GDM1 (cell line): ENCODE results near the gene PTPRO.

Experiments
- DNase-seq: peaks from one replicate; lab custom pipeline; 2025; lab: John Stamatoyannopoulos, UW

Gene PTPRO

GRCh38 chr12:15322164-15323061 lies at the start of gene PTPRO:
Gene PTPRO, plus strand, starts transcription at chr12:15322508.
- no peak for DNase-seq

- DNase-seq = no peak
Measured at GRCh38 chr12:15273896-15274295, 48.4 kb upstream of the PTPRO start.

- DNase-seq = no peak
Measured at GRCh38 chr12:15274561-15274967, 47.7 kb upstream of the PTPRO start.

- DNase-seq = no peak
Measured at GRCh38 chr12:15276088-15276698, 46.1 kb upstream of the PTPRO start.

GRCh38 chr12:15278816-15279658 lies 43.3 kb upstream of the PTPRO start:
- DNase-seq = no peak

- DNase-seq = no peak
Measured at GRCh38 chr12:15280930-15281329, 41.4 kb upstream of the PTPRO start.

GRCh38 chr12:15289192-15289591 lies 33.1 kb upstream of the PTPRO start:
- DNase-seq = no peak

- DNase-seq = no peak
Measured at GRCh38 chr12:15293731-15294130, 28.6 kb upstream of the PTPRO start.

- DNase-seq = no peak
Measured at GRCh38 chr12:15299947-15300346, 22.4 kb upstream of the PTPRO start.

- DNase-seq = no peak
Measured at GRCh38 chr12:15304296-15304695, 18.0 kb upstream of the PTPRO start.

- no peak for DNase-seq
Measured at GRCh38 chr12:15306605-15307004, 15.7 kb upstream of the PTPRO start.

- DNase-seq = no peak
Measured at GRCh38 chr12:15307079-15307478, 15.2 kb upstream of the PTPRO start.

- no peak for DNase-seq
Measured at GRCh38 chr12:15318841-15319240, 3.5 kb upstream of the PTPRO start.

- DNase-seq = no peak
Measured at GRCh38 chr12:15320881-15321280, 1.4 kb upstream of the PTPRO start.

- DNase-seq = no peak
Measured at GRCh38 chr12:15323480-15323879, 1.2 kb downstream of the PTPRO start.

GRCh38 chr12:15329891-15330290 lies 7.6 kb downstream of the PTPRO start:
- no peak for DNase-seq

GRCh38 chr12:15334225-15334624 lies 11.9 kb downstream of the PTPRO start:
- no peak for DNase-seq

GRCh38 chr12:15335959-15336358 lies 13.7 kb downstream of the PTPRO start:
- DNase-seq = no peak

- no peak for DNase-seq
Measured at GRCh38 chr12:15336768-15337553, 14.7 kb downstream of the PTPRO start.

GRCh38 chr12:15341371-15341770 lies 19.1 kb downstream of the PTPRO start:
- no peak for DNase-seq

GRCh38 chr12:15344561-15344960 lies 22.3 kb downstream of the PTPRO start:
- DNase-seq = no peak

- DNase-seq = no peak
Measured at GRCh38 chr12:15346488-15346887, 24.2 kb downstream of the PTPRO start.
